Mesenchymal stem cell (in vitro differentiated cells and primary cell): ENCODE measurements around the gene LIMA1. TPM values are rescaled to one million over a fixed set of nuclear protein-coding genes. Genes with fewer than 3 reads are reported as not detected.
A peak's percentile ranks its signal among the peaks of the same experiment; 100 is the strongest.

Source experiments
- DNase-seq: peaks from one replicate; pipeline ENCODE4 v3.0.0-alpha.2; 2013
- H2AFZ ChIP-seq: one replicate; pipeline ENCODE4 v1.6.1; 2013; ENCODE audit warnings: low read depth, mild to moderate bottlenecking, control low read depth, inconsistent platforms, low read length, moderate library complexity
- H2AK5ac ChIP-seq: 2 replicates; pipeline ENCODE4 v1.6.1; 2013; ENCODE audit warnings: low read length, moderate library complexity, mild to moderate bottlenecking, inconsistent platforms; ENCODE audit not compliant: severe bottlenecking
- H2BK120ac ChIP-seq: one replicate; pipeline ENCODE4 v1.6.1; 2013; ENCODE audit warnings: low read depth, mild to moderate bottlenecking, inconsistent platforms, low read length, moderate library complexity
- H2BK12ac ChIP-seq, 2 experiments: one replicate each; pipeline ENCODE4 v1.6.1; 2013; ENCODE audit warnings: inconsistent platforms in 2 of 2, low read length in 2 of 2, mild to moderate bottlenecking in 2 of 2, moderate library complexity in 2 of 2, control low read depth in 1 of 2
- H2BK15ac ChIP-seq: one replicate; pipeline ENCODE4 v1.6.1; 2013; ENCODE audit warnings: mild to moderate bottlenecking, low read depth, inconsistent platforms; ENCODE audit not compliant: poor library complexity, severe bottlenecking
- H2BK5ac ChIP-seq: 2 replicates; pipeline ENCODE4 v1.6.1; 2013; ENCODE audit warnings: low read depth, mild to moderate bottlenecking, low read length, control low read depth, inconsistent platforms; ENCODE audit not compliant: poor library complexity, severe bottlenecking
- H3K14ac ChIP-seq, 2 experiments: one replicate each; pipeline ENCODE4 v1.6.1; 2013; ENCODE audit warnings: inconsistent platforms in 2 of 2, low read length in 2 of 2, control low read depth in 1 of 2, mild to moderate bottlenecking in 1 of 2, moderate library complexity in 1 of 2
- H3K18ac ChIP-seq, 2 experiments: one replicate each; pipeline ENCODE4 v1.6.1; 2013; ENCODE audit warnings: inconsistent platforms in 2 of 2, low read length in 2 of 2, control low read depth in 1 of 2, low read depth in 1 of 2, mild to moderate bottlenecking in 1 of 2
- H3K23ac ChIP-seq, 2 experiments: one replicate each; pipeline ENCODE4 v1.6.1; 2013; ENCODE audit warnings: inconsistent platforms in 2 of 2, low read length in 2 of 2, mild to moderate bottlenecking in 2 of 2, moderate library complexity in 2 of 2, control low read depth in 1 of 2
- H3K27ac ChIP-seq: 2 replicates; pipeline ENCODE4 v1.5.1; 2013; ENCODE audit warnings: mild to moderate bottlenecking, moderate library complexity, low read length, control low read depth, inconsistent platforms; ENCODE audit not compliant: poor library complexity, severe bottlenecking
- H3K27me3 ChIP-seq, 2 experiments: 2 replicates each; pipeline versions ENCODE4 v1.6.1 to v1.7.0; 2013; ENCODE audit warnings: low read length in 2 of 2, mild to moderate bottlenecking in 2 of 2, moderate library complexity in 2 of 2, control low read depth in 1 of 2, inconsistent platforms in 1 of 2; ENCODE audit not compliant: control insufficient read depth in 1 of 2, insufficient read depth in 1 of 2
- H3K36me3 ChIP-seq, 2 experiments: 2 replicates each; pipeline versions ENCODE4 v1.6.1 to v1.7.0; 2013; ENCODE audit warnings: low read length in 2 of 2, control low read depth in 1 of 2, inconsistent platforms in 1 of 2, low read depth in 1 of 2, mild to moderate bottlenecking in 1 of 2; ENCODE audit not compliant: insufficient read depth in 2 of 2, control insufficient read depth in 1 of 2
- H3K4ac ChIP-seq, 2 experiments: one replicate each; pipeline ENCODE4 v1.6.1; 2013; ENCODE audit warnings: inconsistent platforms in 2 of 2, low read length in 2 of 2, mild to moderate bottlenecking in 2 of 2, moderate library complexity in 2 of 2, control low read depth in 1 of 2, low read depth in 1 of 2
- H3K4me1 ChIP-seq: 2 replicates; pipeline ENCODE4 v1.6.1; 2013; ENCODE audit warnings: low read depth, low read length, control low read depth; ENCODE audit not compliant: control insufficient read depth, insufficient read depth
- H3K4me2 ChIP-seq: 2 replicates; pipeline ENCODE4 v1.6.1; 2013; ENCODE audit warnings: low read length, mild to moderate bottlenecking, inconsistent platforms; ENCODE audit not compliant: poor library complexity, severe bottlenecking
- H3K4me3 ChIP-seq, 2 experiments: 2 replicates each; pipeline versions ENCODE4 v1.5.1 to v1.7.0; 2013; ENCODE audit warnings: low read length in 2 of 2, mild to moderate bottlenecking in 2 of 2, control low read depth in 1 of 2, low read depth in 1 of 2; ENCODE audit not compliant: insufficient read depth in 1 of 2
- H3K79me1 ChIP-seq: replicated peaks from 2 replicates; pipeline ENCODE4 v1.6.1; 2013; ENCODE audit warnings: mild to moderate bottlenecking, control low read depth, low read length, inconsistent platforms; ENCODE audit not compliant: poor library complexity, severe bottlenecking
- H3K9ac ChIP-seq: 2 replicates; pipeline ENCODE4 v1.7.0; 2013; ENCODE audit warnings: mild to moderate bottlenecking, low read length, moderate library complexity
- H3K9me3 ChIP-seq: 2 replicates; pipeline ENCODE4 v1.7.0; 2013; ENCODE audit warnings: mild to moderate bottlenecking, low read length; ENCODE audit not compliant: control insufficient read depth
- H4K8ac ChIP-seq: one replicate; pipeline ENCODE4 v1.6.1; 2013; ENCODE audit warnings: inconsistent platforms, mild to moderate bottlenecking, low read length, moderate library complexity
- H4K91ac ChIP-seq: one replicate; pipeline ENCODE4 v1.6.1; 2013; ENCODE audit warnings: mild to moderate bottlenecking, low read length, inconsistent platforms
- WGBS: methylation state at CpG from one replicate; pipeline ENCODE4 v1.1.7; 2013; ENCODE audit warnings: mixed read lengths; 5-methylcytosine and 5-hydroxymethylcytosine counted together
- small RNA-seq: library from polyadenylated mRNA; stranded (forward); fragments of <200 nt; extraction: miRNeasy Mini kit (QIAGEN cat#:217004); gene quantifications from one replicate; pipeline ENCODE3, GENCODE V24; 2013; ENCODE audit warnings: low read depth

The LIMA1 gene

DNA sequence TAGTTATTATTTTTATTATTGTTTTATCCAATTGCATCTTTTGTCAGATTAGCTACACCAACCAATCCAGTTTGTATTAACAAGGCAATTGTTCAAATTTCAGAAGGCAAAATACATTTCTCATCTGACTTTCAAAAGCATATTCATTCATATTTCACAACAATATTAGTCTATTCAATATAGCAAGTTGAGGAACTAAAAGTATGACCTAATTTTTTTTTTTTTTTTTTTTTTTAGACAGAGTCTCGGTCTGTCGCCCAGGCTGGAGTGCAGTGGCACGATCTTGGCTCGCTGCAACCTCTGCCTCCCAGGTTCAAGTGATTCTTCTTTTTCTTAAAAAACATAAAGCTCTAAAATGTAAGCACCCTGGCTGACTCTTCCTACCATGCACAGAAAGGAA is 154.0 kb downstream of the LIMA1 start:
- Histone ChIP-seq H2AFZ (no peak overlapping the region), H3K9me3 (no peaks in the 10 kb centered on the region), H2BK15ac (no peak overlapping the region), H3K4me3 (no peak overlapping the region), H3K14ac (no peak overlapping the region), H4K91ac (no peak overlapping the region), H2BK120ac (no peak overlapping the region), H4K8ac (no peak overlapping the region), H3K79me1 (peaks cover 21% of the 10 kb centered on the region), H3K27ac (no peak overlapping the region), H3K27me3 (no peaks in the 10 kb centered on the region), H3K23ac (no peak overlapping the region), H2AK5ac (no peak overlapping the region), H3K4me1 (peaks cover 5% of the 10 kb centered on the region), H2BK5ac (no peak overlapping the region), H3K4ac (no peak overlapping the region), H3K36me3 (peaks cover 34 to 80% of the 10 kb centered on the region in 2 experiments), H3K18ac (no peak overlapping the region), H2BK12ac (no peak overlapping the region), H3K4me2 (no peak overlapping the region), H3K9ac (no peak overlapping the region)
- no peak for DNase-seq
- 100% methylated on average over 4 of the region's 4 CpGs for whole genome bisulfite sequencing

DNA sequence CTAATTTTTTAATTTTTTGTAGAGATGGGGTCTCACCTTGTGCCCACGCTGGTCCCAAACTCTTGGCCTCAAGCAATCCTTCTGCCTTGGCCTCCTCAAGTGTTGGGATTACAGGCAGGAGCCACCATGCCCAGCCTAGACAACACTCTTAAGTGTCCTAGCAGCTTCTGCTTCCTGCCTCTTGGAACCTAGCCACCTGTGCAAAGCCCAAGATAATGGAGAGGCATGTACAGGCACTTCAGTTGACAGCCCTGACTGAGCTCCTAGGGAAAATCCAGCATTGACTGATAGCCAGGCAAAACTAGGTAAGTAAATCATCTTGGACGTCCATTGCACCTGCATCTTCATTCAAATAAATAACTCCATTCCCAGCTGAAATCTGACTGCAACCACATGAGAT is 155.8 kb downstream of the LIMA1 start:
- Histone ChIP-seq H3K4me1 (peaks cover 5% of the 10 kb centered on the region), H3K27ac (no peak overlapping the region), H3K18ac (no peak overlapping the region), H2BK15ac (no peak overlapping the region), H3K79me1 (peaks cover 15% of the 10 kb centered on the region), H4K8ac (no peak overlapping the region), H3K14ac (no peak overlapping the region), H3K4me2 (no peak overlapping the region), H3K27me3 (no peaks in the 10 kb centered on the region), H3K4me3 (no peak overlapping the region), H2BK12ac (no peak overlapping the region), H2BK120ac (no peak overlapping the region), H2AFZ (no peak overlapping the region), H3K9ac (no peak overlapping the region), H3K4ac (no peak overlapping the region), H2BK5ac (no peak overlapping the region), H2AK5ac (no peak overlapping the region), H3K36me3 (peaks cover 31 to 79% of the 10 kb centered on the region in 2 experiments), H4K91ac (no peak overlapping the region), H3K23ac (no peak overlapping the region), H3K9me3 (no peaks in the 10 kb centered on the region)
- DNase-seq = no peak
- WGBS = 91% methylated on average over 2 of the region's 2 CpGs

Small RNA genes within 50 kb of the gene (small RNA-seq; reads per million reads assigned to genes)
- 9.8 reads per million, percentile 78 among the genes with 10 or more reads in this experiment for gene MIR1293
- gene RNU6-1093P = not detected
